ENCODE results near the gene HMGCL.
A peak's percentile ranks its signal among the peaks of the same experiment; 100 is the strongest.
"Not testable (repeated sequence)": the region's sequence is repeated elsewhere in the genome, so short reads cannot be mapped to it uniquely, and the experiment has no call there.

HMGCL gene

DNA sequence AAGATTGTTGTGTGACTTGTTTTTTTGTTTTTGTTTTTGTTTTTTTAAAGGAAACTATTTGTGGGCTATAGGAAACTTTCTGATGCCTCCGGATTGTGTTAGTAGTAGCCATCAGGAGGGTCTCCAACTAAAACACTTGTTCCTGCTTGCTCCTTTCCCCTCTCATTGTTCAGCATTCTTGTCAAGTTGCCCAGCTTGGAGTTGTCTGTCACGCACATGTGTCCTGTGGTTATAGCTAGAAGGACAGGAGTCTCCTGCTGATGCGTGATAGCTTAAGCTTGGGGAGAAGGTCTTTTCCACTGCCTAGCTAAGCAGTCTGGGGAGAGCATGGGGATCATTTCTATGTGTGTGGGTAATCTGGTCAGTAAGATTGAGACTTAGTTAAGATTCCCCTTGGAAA lies 37.5 kb downstream of the HMGCL start:
- no peak for DNase-seq (ENCODE audit: low read depth)
- no peak overlapping the region for H3K4me3 ChIP-seq (ENCODE audit: low read depth, low read length)

DNA sequence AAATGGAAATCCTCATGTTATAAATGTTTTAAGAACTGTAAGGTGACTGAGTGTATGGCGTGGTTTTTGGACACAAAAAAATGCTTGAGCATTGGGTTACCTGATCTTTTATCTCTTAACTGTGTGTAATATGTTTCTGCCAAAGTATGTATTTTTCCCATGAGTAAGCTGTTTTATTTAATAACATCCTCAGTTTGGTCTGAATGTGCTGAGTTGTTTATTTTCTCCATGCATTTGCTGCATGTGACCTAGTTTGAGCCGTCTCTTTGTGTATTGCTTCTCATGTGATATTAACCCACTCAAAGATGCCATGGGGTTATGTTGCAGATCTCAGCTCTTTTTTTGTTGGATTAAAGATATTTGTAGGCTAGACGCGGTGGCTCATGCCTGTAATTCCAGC lies 40.4 kb downstream of the HMGCL start:
- no peak for DNase-seq (ENCODE audit: low read depth)
- no peak overlapping the region for H3K4me3 ChIP-seq (ENCODE audit: low read depth, low read length)

DNA sequence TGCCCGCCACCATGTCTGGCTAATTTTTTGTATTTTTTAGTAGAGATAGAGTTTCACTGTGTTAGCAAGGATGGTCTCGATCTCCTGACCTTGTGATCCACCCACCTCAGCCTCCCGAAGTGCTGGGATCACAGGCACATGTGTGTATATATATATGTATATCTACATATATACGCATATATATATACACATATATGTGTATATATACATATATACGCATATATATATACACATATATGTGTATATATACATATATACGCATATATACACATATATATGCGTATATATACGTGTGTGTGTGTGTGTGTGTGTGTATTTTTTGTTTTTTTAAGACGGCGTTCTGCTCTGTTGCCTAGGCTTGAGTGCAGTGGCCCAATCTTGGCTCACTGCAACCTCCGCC lies 42.1 kb downstream of the HMGCL start:
- DNase-seq (ENCODE audit: low read depth); H3K4me3 ChIP-seq (ENCODE audit: low read depth, low read length): not testable (repeated sequence)

- H3K4me3 ChIP-seq (ENCODE audit: low read depth, low read length) = peak overlapping the region; percentile 73
- no peak for DNase-seq (ENCODE audit: low read depth)
Observed at GRCh38 chr1:23779826-23780371, 45.3 kb downstream of the HMGCL start.

- DNase-seq (ENCODE audit: low read depth) = no peak
Observed at GRCh38 chr1:23777979-23778814, 47.0 kb downstream of the HMGCL start, which contains the start of gene PITHD1. PITHD1 (plus strand) TSS chr1:23778418; CDS start chr1:23778516, 98 bp downstream.

DNA sequence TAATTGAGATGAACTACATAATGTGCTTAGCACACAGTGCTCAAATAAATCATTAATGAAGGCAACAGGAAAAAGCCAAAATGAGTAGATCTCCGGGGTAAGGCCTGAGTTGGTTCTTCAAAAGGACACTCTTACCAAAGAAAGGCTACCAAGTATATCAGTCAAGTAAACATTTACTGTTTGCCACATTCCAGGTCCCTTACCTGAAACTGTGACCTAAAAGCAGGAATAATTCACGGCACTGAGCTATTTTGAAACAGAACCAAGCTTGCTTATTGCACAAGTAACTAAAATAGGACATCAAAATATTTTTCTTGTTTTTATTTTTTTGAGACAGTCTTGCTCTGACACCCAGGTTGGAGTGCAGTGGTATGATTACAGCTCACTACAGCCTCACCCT lies 49.0 kb downstream of the HMGCL start:
- no peak overlapping the region for H3K4me3 ChIP-seq (ENCODE audit: low read depth, low read length)
- no peak for DNase-seq (ENCODE audit: low read depth)

More at GRCh38 chr1:23777979-23778814, 47.0 kb downstream of the HMGCL start, which contains the start of gene PITHD1:
- peak within 1 kb of the TSS; percentile 73 for H3K4me3 ChIP-seq (ENCODE audit: low read depth, low read length)

GRCh38 chr1:23774174-23774880 lies 50.9 kb downstream of the HMGCL start:
- no peak for DNase-seq (ENCODE audit: low read depth)
- no peak overlapping the region for H3K4me3 ChIP-seq (ENCODE audit: low read depth, low read length)

DNA sequence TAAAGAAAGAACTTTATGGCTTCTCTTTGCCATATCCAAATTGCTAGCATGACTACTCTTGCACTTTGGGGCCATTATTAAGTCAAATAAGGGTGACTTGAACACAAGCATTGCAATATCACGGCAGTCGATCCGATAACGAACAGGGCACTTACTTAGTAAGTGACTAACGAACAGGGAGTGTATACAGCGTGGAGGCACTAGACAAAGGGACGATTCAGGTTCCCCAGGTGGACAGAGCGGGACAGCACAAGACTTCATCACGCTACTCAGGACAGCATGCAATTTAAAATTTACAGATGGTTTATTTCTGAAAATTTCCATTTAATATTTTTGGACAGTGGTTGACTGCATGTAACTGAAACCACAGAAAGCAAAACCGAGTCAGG lies 52.4 kb downstream of the HMGCL start:
- H3K4me3 ChIP-seq (ENCODE audit: low read depth, low read length) = no peak overlapping the region
- no peak for DNase-seq (ENCODE audit: low read depth)

DNA sequence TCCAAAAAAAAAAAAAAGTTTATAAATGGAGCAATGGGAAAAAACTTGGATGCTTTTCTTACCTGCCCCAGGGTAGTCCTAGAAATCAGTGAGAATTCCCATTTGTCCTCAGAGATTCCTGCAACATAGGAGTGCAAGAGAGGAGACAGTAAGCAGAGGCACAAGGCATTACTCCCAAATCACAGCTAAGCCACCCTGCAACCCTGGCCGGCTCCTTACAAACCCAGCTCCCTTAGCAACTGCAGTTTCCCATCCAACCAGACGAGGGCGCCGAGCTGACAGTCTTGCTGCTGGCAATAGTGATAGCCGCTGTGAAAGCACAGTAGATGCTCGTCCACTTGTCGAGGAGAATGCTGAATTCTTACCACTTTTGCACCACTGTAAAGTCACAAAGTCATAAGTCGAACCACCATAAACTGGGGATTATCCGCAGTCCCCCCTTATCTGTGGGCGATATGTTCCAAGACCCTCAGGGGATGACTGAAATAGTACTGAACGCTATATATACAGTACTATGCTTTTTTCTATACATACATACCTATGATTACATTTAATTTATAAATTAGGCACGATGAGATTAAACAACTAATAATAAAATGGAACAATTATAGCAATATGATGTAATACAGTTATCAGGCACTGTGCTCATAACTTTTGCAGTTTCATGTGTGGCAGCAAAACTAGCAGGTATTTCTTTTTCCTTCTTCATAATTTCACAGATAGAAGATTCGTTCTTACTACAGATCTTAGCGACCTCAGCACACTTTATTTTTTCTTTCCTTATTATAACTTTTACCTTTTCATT lies 53.0 kb downstream of the HMGCL start:
- H3K4me3 ChIP-seq (ENCODE audit: low read depth, low read length) = no peak overlapping the region
- no peak for DNase-seq (ENCODE audit: low read depth)

DNA sequence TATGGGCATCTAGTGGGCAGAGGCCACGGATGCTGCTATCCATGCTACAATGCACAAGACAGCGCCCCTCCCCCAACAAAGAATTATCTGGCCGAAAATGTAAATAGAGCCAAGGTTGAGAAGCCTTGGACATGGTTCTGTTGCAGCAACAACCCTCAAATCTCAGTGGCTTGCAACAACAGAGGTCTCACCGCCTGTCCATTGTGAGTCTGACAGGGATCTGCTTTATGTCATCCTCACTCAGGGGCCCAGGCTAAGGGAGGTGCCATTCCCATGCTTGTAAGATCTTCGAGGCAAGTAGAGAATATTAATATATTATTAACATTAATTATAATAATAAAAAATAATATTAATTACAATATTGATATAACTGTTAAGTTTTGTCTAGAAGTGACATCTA lies 56.5 kb downstream of the HMGCL start:
- H3K4me3 ChIP-seq (ENCODE audit: low read depth, low read length) = no peak overlapping the region
- DNase-seq (ENCODE audit: low read depth) = no peak

- no peak for DNase-seq (ENCODE audit: low read depth)
- no peak overlapping the region for H3K4me3 ChIP-seq (ENCODE audit: low read depth, low read length)
Observed at GRCh38 chr1:23763041-23763577, 62.1 kb downstream of the HMGCL start.

DNA sequence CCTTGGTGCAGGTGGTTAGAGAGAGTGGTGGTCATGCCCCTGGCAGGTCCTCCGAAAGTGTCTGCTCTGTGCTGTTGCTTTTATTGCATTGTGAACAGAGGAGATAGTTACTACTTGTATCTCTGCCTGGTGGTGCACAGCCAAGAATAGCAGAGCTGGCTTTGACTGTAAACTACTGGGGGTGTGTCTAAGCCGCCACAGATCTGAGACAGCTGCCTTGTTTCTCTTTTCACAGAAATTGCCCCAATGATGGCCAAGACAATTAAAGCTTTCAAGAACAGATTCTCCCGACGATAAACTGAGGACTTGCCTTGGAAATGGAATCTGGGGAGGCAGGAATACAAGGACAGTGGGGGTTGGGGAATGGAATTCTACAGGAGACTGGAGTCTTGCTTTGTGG lies 66.0 kb downstream of the HMGCL start:
- no peak for DNase-seq (ENCODE audit: low read depth)
- no peak overlapping the region for H3K4me3 ChIP-seq (ENCODE audit: low read depth, low read length)

GRCh38 chr1:23757812-23758211 lies 67.4 kb downstream of the HMGCL start:
- H3K4me3 ChIP-seq (ENCODE audit: low read depth, low read length) = no peak overlapping the region
- DNase-seq (ENCODE audit: low read depth) = no peak

DNA sequence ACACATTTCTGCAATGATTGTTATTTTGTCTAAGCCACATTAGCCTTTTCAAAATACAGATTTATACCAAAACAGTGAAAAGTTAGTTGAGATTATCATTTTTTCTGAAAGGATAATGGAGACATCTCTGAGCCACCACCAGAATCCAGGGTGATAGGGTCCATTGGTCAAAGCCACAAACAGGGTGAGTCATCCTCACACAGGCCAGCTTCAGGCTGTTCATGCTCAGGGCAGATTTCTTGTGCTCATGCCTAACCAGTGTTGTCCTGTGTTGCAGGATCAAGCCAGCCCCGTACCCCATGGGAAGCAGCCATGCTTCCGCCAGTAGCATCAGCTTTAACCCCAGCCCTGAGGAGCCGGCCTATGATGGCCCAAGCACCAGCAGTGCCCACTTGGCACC lies 68.6 kb downstream of the HMGCL start:
- no peak overlapping the region for H3K4me3 ChIP-seq (ENCODE audit: low read depth, low read length)

GRCh38 chr1:23752909-23753308 lies 72.3 kb downstream of the HMGCL start:
- H3K4me3 ChIP-seq (ENCODE audit: low read depth, low read length) = no peak overlapping the region
- no peak for DNase-seq (ENCODE audit: low read depth)

More for the DNA sequence above, 68.6 kb downstream of the HMGCL start:
- DNase-seq (ENCODE audit: low read depth) = no peak

Measured in skeletal muscle cell (primary cell).